GM21825 (cell line): Measurements from ENCODE around the gene ZNF564.
A peak's percentile ranks its signal among the peaks of the same experiment; 100 is the strongest.
"Not testable (repeated sequence)": the region's sequence is repeated elsewhere in the genome, so short reads cannot be mapped to it uniquely, and the experiment has no call there.

ENCODE experiments used
- ATAC-seq: cut with Tn5 transposase; IDR thresholded peaks from one replicate; pipeline ENCODE4 v1.9.1; 2021; ENCODE audit warnings: mild to moderate bottlenecking, moderate library complexity; ENCODE audit not compliant: unreplicated experiment

ZNF564 gene

DNA sequence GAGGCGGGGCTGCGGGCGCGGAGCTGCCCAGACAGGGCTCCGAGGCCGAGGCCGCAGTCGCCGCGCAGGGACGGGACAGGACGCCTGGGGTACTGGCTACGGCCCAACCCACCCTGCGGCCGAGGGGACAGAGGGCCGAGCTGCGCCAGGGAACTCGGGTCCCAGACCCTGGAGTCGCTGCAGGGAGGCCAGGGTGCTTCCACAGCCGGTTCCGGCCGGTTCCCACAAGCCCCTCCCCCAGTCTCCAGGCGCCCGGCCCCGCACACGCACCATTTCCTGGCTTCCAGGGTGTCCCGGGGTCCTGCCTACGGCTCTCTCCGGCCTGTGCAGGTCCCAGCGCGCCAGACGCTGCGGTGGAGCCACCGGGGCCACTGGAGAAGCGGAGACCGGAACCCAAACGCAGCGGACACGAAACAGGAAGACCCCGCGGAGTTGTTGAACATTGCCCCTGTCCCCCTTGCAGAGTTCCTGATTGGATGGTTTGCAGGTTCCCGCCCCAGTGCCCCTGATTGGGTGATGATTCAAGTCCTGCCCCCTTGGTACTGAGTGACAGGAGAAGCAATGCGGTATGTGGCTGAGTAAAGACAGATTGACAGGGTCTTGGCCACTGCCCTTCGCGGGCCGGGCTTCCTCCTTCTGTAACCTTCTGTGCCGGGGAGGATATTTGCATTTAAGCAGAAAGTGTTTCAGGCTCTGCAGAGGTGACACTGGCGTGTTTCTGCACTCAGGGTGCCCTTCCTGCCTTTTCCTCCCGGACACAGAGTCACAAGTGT is at the start of gene ZNF564:
Gene ZNF564, minus strand, starts transcription at position 423 of the 773 bp plus-strand sequence. Its CDS starts 150 bp downstream, at position 273.
- peak; percentile 97 for ATAC-seq

DNA sequence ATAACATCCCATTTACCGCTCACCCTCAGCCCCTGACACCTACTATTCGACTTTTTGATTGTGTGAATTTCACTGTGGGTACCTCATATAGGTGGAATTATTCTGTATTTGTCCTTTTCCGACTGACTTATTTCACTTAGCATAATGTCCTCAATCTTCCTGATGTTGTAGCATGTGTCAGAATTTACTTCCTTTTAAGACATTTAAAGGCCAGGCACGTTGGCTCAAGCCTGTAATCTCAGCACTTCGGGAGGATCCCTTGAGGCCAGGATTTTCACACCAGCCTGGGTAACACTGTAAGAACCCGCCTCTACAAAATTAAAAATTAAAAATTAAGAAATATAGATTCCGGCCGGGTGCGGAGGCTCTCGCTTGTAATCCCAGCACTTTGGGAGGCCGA is 46.3 kb upstream of the ZNF564 start:
- no peak for ATAC-seq

DNA sequence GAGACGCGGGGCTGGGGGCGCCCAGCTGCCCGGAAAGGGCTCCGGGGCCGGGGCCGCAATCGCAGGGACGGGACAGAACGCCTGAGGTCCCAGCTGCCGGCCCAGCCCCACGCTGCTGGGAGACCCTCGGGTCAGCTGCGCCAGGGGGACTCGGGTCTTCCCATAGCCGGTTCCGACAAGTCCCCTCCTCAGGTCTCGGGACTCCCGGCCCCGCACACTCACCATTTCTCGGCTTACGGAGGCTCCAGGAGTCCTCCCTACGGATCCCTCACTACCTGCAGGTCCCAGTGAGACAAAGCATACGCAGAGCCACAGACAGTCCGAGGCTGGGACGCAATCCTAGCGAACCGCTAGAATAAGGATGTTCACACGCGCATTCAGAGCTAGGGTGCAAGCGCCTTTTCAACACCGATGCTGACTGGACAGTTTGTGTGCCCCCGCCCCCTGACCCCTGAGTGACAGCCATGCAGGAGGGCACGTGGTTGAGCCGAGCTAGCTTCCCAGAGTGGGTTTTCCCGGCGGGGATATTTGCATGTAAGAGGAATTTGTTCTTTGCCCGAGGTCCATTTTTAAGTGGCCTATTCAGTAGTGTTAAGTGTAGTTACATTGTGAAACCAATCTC is 45.8 kb upstream of the ZNF564 start:
- no peak for ATAC-seq

DNA sequence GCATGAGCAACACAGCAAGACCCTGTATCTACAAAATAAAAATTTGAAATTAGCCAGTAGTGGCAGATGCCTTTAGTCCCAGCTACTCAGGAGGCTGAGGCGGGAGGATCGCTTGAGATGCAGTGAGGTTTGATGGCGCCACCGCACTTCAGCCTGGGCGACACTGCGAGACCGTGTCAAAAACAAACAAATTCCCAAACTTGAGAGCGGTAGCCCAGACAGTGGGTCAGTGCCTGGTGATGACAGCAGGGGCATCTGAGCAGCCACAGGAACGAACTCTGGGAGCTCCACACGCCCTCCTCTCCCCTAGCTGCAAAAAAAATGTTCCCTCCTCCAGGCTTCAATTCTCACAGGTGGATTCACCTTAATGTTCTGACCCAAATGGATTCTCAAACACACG is 45.2 kb upstream of the ZNF564 start:
- no peak for ATAC-seq

DNA sequence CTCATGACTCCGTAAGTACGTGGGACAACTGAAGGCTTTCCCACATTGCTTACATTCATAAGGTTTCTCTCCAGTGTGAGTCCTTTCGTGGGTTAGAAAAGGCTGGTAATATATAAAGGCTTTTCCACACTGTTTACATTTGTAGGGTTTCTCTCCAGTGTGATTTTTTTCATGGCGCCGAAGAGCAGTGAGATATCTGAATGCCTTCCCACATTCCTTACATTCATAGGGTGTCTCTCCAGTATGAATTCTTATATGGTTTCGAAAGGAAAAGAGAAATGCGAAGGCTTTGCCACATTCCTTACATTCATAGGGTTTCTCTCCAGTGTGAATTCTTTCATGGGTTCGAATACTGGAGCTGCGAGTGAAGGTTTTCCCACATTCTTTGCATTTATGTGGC is 29.8 kb upstream of the ZNF564 start:
- ATAC-seq = no peak

DNA sequence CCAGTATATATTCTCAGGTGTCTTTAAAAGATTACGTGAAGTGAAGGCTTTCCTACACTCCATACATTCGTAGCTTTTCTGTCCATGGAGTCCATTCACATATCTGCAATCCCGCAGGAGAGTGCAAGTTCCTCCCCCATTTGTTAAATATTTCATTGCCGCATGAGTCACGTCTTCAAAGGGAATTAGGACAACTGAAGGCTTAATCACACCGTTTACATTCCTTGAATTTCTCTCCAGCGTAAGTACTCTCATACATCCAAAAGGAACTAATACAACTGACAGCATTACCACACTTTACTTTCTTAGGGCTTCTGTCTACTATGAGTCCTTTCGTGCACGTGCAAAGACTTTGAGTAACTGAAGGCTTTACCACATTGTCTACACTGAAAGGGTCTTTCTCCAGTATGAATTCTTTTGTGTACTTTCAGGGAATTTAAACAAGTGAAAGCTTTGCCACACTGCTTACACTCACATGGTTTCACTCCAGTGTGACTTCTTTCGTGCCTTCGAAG is 29.0 kb upstream of the ZNF564 start:
- ATAC-seq = no peak

DNA sequence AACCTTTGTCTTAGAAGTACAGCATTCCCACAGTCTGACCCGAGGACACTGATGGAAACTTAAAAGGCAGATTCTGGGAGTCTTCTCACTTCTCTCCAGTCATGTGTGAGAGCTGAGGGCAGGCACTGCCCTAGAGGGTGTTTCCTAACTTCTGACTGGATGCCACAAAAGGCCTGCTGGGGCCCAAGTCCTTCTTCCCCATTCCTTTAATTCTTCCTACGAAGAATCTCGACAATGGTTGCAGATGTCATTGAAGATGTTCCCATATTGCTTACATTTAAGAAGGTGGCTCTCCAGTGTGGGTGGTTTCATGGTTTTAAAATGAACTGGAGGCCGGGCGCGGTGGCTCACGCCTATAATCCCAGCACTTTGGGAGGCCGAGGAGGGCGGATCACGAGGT is 27.4 kb upstream of the ZNF564 start:
- ATAC-seq = no peak

DNA sequence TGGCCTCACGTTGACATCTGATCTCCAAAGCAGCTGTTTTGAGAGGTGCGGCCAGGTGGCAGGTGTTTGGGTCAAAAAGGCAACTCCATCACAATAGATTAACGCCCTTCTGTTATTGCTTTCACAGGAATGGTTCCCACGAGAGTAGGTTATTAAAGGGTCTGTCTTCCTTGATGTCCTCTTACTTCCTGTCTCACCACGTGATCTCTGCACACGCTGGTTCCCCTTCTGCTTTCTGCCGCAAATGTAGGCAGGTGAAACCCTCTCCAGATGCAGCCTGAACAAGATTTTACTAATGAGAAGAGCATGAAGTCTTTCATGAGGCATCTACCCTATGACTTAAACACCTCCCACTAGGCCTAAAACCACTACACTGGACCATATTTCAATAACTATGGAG is 22.8 kb upstream of the ZNF564 start:
- ATAC-seq = no peak

DNA sequence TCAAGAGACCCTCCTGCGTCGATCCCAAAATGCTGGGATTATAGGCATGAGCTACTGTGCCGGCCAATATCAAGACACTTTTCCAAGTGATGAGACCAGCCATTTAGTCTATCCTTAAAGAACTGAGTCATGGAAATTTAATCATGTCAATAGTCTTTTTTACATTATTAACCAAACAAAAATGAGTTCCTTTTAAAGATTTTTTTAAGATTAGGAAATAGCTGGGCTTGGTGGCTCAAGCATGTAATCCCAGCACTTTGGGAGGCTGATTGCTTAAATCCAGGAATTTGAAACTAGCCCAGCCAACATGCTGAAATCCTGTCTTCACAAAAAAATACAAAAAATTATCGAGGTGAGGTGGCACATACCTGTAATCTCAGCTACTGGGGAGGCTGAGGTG is 16.7 kb upstream of the ZNF564 start:
- ATAC-seq = no peak

DNA sequence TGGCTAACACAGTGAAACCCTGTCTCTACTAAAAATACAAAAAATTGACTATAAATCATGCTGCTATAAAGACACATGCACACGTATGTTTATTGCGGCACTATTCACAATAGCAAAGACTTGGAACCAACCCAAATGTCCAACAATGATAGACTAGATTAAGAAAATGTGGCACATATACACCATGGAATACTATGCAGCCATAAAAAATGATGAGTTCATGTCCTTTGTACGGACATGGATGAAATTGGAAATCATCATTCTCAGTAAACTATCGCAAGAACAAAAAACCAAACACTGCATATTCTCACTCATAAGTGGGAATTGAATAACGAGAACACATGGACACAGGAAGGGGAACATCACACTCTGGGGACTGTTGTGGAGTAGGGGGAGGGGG is 15.1 kb upstream of the ZNF564 start:
- ATAC-seq = not testable (repeated sequence)

DNA sequence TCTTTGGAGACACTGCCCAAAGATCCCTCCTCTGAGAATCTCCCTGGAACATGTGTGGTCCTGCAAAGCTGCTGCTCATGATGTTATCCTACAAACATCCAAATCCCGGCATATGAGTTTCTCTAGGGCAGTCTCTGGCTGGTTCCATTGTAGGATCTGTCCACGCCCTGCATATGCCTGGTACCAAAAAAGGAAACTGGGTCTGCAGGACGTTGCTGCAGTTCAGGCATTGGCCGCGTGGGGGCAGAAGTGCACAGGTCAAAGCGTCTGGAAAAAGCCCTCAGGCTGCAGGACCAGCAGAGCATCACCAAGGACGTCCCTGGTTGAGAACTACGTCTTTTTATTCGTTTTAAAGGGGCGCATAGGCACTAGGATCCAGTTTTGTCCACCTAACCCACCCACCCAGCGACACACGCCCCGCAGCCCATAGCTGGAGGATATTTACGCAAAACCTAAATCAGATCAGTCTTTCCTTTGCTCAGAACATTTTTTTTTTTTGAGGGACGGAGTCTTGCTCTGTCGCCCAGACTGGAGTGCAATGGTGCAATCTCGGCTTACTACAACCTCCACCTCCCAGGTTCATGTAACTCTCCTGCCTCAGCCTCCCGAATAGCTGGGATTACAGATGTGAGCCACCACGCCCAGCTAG is 12.9 kb upstream of the ZNF564 start:
- no peak for ATAC-seq

DNA sequence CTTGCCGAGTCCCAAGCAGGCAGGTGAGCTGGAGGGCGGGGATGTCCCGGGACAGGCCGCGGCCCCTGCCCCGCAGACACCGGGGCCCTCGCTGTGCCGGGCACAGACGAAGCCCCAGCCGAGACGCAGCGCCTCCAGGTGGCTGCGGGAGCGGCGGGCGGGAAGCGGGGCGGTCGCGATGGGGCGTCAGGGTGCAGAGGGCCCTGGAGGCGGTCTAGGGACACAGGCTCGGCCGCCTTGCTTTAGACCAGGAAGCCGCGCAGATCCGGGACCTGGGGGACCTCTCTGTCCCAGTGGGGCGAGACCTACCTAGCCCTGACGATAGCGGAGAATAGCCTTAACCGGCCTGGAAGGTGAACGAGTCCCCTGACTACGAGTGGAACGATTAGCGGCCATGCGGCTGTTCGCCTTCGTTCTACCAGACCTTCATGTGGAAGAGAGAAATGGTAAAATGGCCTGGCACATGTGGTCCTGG is 4.2 kb upstream of the ZNF564 start:
- ATAC-seq = no peak

DNA sequence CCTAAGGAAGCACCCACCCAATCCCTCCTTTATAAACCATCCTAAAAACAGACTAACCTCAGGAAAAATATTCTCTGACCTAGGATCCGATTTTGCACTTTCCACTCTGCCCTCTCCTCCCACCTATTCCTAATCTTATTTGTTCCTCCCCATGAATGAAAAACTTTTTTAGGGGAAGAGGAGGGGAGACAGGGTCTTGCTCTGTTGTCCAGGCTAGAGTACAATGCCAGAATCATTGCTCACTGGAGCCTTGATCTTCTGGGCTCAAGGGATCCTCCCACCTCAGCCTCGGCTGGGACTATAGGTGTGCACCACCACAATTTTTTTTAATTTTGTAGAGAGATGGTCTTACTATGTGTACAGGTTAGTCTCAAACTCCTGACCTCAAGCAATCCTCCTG is 4.4 kb downstream of the ZNF564 start:
- ATAC-seq = no peak

DNA sequence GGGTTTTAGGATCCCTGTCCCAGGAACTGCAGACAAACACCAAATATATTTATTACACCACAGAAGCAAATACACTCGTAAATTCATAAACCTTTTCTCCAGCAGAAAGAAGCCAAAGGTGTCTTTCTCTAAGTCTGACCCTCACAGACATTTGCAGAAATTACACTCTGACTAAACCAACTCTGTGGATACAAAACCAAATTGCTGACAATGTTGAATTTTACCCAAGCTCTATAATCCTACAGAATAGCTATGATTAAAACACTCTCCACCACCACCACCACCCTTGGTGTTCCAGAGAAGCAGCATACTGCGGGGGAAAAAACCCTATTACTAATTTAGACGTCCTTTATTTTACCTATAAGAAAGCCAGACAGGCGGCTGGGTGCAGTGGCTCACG is 5.2 kb downstream of the ZNF564 start:
- no peak for ATAC-seq

DNA sequence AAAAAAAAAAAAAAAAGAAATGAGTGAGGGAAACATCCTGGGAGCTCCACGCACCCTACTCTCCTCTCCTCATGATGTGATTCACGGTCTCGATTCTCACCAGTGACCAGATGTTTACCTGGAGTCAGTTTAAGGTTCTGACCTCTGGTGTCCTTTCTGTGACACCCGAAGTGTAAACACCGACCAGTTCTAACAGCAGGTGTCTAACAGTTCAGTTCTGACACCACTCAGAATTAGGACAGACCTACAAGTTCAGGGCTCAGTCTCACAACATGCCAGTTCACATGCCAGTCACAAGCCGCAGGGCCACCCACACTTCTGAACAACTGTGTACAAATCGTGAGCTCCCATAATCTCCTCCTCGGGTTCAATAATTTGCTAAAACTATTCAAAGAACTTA is 6.0 kb downstream of the ZNF564 start:
- ATAC-seq = no peak

DNA sequence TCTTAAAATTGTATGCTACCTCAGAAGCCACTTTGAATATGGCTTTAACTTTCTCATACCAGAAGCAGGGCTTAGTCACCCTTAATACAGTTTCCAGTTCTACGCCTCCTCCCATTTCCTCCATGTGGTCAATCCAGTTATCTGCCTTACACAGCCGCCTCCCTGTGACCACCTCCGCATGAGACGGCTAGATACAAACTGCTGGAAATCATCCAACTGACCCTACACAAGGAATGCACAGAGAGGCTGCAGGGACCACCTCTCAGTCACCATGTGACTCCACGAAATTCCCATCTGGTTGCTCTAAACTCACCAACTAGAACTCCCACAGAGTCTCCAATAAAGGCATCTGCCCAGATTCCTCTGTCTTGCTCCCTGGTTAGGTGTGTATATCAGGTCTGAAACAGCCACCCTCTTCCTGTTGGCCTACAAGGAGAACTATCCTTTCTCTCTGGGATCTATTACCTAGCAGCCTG is 6.8 kb downstream of the ZNF564 start:
- ATAC-seq = no peak

DNA sequence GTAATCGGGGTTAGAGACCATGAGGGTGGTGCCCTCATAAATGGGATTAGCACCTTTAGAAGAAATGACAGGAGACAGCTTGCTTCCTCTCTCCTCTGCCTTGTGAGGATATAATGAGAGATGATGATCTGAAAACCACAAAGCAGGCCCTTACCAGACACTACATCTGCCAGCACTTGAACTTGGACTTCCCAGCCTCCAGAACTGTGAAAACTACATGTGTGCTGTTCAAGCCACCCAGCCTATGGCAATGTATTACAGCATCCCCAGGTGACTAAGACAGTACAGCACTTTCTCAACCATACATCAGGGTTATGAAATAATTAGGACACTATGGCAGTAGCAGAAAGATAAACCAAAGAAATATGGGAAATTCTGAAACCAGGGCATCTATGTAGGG is 7.4 kb downstream of the ZNF564 start:
- no peak for ATAC-seq

DNA sequence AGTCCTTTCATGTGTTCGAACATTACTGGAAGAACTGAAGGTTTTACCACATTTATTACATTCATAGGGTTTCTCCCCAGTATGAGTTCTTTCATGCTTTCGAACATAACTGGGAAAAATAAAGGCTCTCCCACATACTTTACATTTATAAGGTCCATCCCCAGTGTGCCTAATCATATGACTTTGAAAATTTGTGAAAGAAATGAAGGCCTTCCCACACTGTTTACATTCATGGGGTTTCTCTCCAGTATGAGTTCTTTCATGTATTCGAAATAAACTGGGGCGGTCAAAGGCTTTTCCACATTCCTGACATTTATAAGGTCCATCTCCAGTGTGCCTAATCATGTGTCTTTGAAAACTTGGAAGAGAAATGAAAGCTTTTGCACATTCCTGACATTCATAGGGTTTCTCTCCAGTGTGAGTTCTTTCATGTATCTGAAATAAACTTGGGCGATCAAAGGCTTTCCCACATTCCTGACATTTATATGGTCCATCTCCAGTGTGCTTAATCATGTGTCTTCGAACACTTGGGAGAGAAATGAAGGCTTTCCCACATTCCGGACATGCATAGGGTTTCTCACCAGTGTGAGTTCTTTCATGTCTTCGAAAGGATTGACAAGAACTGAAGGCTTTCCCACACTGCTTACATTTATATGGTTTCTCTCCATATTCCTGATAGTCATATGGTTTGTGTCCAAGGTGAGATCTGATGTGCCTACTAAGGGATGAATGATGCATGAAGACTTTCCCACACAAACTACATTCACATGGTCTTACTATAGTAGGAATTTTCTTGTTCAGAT is 24.0 kb downstream of the ZNF564 start:
- no peak for ATAC-seq

DNA sequence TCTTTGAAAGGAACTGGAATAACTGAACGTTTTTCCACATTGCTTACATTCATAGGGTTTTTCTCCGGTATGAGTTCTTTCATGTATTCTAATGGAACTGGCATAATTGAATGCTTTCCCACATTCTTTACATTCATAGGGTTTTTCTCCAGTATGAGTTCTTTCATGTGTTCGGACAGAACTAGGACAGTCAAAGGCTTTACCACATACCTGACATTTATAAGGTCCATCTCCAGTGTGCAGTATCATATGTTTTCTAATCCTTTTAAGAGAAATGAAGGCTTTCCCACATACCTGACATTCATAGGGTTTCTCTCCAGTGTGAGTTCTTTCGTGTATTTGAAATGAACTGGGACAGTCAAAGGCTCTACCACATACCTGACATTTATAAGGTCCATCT is 24.7 kb downstream of the ZNF564 start:
- no peak for ATAC-seq

DNA sequence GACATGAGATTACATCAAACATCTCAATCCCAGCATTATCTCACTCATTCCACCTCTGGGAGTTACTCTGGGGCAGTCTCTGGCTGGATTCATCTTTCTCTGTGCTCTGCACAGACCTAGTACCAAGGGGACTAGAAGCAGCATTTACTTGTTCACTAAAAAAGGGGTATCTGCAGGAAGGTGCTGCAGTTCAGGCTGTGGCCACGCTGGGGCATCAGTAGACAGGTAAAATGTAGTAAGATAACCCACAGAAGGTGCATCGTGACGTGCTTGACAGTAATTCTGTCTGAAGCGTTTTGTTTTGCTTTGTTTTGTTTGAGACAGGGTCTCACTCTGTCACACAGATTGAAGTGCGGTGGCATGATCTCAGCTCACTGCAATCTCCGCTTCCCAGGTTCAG is 29.3 kb downstream of the ZNF564 start:
- no peak for ATAC-seq

DNA sequence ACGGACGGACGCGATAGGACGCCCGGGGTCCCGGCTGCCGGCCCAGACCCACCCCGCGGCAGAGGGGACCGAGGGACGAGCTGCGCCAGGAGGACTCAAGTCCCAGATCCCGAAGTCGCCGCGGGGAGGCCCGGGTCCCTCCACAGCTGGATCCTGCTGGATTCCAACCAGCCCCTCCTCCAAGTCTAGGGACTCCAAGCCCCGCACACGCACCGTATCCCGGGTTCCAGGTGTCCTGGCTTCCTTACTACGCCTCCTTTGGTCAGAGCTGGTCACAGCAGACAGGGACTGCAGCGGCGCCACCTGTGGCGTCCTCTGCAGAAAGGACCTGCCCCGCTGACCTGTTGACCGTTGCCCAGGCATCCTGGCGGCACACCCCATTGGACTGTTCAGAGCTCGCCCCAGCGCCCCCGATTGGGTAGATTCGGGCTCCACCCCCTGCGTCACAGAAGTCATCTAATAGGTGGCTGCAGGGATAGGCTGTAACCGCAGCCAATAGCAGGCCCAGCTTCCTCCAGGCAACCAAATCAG is 37.7 kb downstream of the ZNF564 start:
- no peak for ATAC-seq
